ENCODE measurements around the gene SLC19A2. TPM values are rescaled to one million over a fixed set of nuclear protein-coding genes. Genes with fewer than 3 reads are reported as not detected.

Gene SLC19A2
- total RNA-seq, 4 donors from 2014 or later, result 2.8 to 20.2 (median 14.9) TPM

DNA sequence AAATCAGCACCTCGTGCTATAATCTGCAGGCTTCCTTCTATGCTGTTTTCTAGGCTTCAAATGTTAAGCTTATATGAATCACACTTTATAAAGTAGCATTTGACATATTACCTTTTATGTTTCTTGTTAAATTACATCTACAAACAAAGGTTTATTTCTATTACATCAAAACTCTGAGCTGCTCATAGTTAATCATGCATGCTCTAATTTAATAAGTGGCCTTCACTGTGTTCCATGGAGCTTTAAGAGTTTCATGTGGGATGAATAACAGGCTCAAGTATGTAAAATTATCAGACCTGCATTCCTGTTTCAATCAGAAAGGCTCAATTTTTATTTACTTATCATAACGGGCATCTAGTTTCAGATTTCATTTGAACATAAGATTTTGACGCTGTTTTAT, 13.0 kb downstream of the SLC19A2 start:
- Histone ChIP-seq H3K4me1 (no peaks in the 10 kb centered on the region), H3K9me3 (no peaks in the 10 kb centered on the region), H3K36me3 (peaks cover 0 to 10% (median 2%) of the 10 kb centered on the region in 4 donors), H3K4me3 (no peak overlapping the region), H3K27me3 (no peaks in the 10 kb centered on the region), H3K27ac (no peak overlapping the region)
- no peak for TF ChIP-seq EP300 (IDR thresholded peaks at IDR 0.05; ENCODE audit: low read depth)
- TF ChIP-seq, protein P1, sequence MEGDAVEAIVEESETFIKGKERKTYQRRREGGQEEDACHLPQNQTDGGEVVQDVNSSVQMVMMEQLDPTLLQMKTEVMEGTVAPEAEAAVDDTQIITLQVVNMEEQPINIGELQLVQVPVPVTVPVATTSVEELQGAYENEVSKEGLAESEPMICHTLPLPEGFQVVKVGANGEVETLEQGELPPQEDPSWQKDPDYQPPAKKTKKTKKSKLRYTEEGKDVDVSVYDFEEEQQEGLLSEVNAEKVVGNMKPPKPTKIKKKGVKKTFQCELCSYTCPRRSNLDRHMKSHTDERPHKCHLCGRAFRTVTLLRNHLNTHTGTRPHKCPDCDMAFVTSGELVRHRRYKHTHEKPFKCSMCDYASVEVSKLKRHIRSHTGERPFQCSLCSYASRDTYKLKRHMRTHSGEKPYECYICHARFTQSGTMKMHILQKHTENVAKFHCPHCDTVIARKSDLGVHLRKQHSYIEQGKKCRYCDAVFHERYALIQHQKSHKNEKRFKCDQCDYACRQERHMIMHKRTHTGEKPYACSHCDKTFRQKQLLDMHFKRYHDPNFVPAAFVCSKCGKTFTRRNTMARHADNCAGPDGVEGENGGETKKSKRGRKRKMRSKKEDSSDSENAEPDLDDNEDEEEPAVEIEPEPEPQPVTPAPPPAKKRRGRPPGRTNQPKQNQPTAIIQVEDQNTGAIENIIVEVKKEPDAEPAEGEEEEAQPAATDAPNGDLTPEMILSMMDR (IDR thresholded peaks at IDR 0.05), result no peak
- TF ChIP-seq POLR2AphosphoS5 (IDR thresholded peaks at IDR 0.05), result no peak
- TF ChIP-seq POLR2A (IDR thresholded peaks at IDR 0.05), result no peak
- no peak for DNase-seq
- in situ Hi-C loops (cut with MboI; ENCODE audit: low pct_ligation_motif_present in 1 of 4, low pct_unique_long_range_greater_than_20kb in 1 of 4, low sequenced_read_pairs in 3 of 4) (no loop called here), intact Hi-C loops (cut with DNase I; ENCODE audit: low total_unique reads) (no loop called here)
- 94 to 100% methylated on average over 3 of the region's 3 CpGs for WGBS, 2 donors (ENCODE audit: low coverage in 1 of 2)

DNA sequence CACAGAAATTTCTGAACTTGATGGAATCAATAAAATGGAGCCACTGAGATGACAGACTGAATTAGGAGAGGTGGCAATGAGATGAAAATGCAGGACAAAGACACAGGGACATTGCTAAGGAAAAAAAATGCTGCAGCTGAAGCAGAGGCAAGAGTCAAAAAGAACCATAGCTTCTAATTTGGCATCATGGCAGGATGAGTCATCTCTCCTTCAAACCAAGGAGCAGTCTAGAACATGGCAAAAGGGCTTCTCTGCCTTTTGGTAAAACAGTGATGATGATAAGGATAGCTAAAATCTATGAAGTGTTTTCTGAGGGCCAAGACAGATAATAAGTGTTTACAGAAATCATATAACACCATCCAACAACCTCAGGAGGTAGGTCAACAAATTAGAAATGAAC, 16.8 kb downstream of the SLC19A2 start:
- no peak for DNase-seq
- Histone ChIP-seq H3K4me1 (no peaks in the 10 kb centered on the region), H3K27ac (no peak overlapping the region), H3K9me3 (no peaks in the 10 kb centered on the region), H3K36me3 (peaks cover 0 to 10% (median 0%) of the 10 kb centered on the region in 4 donors), H3K4me3 (no peak overlapping the region), H3K27me3 (no peaks in the 10 kb centered on the region)
- TF ChIP-seq EP300 (IDR thresholded peaks at IDR 0.05; ENCODE audit: low read depth) (no peak), POLR2A (IDR thresholded peaks at IDR 0.05) (no peak), POLR2AphosphoS5 (IDR thresholded peaks at IDR 0.05) (no peak)
- TF ChIP-seq, protein P1 (IDR thresholded peaks at IDR 0.05), result no peak
- intact Hi-C loops (cut with DNase I; ENCODE audit: low total_unique reads) (no loop called here), in situ Hi-C loops (cut with MboI; ENCODE audit: low pct_ligation_motif_present in 1 of 4, low pct_unique_long_range_greater_than_20kb in 1 of 4, low sequenced_read_pairs in 3 of 4) (loop anchor here in 1 of 4 donors (10.0 kb wide), 1 partner anchor 76 kb away; no protein-coding TSS in a partner anchor)

DNA sequence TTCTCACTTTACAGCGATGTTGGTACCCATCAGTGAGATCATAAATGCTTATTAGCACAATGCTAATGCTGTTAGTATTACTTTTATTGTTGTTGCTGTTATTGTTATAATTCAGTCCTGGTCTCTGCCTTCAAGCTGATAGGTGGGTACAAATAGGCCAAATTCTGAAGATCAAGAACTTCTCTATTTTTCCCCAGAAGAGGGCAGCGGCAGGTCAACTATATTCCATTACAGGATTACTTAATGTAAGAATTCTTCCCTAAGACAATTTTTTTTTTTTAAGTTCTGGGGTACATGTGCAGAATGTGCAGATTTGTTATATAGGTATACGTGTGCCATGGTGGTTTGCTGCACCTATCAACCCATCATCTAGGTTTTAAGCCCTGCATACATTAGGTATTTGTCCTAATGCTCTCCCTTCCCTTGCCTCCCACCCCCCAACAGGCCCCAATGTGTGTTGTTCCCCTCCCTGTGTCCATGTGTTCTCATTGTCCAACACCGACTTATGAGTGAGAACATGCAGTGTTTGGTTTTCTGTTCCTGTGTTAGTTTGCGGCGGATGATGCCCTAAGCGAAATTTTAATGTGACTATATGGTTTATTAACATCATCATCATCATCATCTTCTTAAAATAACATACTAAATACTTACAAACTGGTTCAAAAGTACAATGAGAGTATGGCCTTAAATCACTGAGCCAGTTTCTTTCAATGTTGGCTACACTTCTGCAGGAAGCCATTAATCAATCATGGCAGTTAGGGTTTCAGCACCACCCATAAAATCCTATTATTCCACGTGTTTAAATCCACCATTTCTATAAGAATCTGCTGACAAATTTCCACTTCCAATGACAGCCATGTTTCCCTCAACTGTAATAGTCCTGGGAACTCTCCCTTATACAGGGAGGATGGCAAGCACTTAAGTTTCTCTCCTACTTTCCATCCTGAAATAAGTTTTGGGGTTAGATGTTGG, 19.2 kb downstream of the SLC19A2 start:
- Histone ChIP-seq H3K27ac (no peak overlapping the region), H3K36me3 (peaks cover 0 to 10% (median 0%) of the 10 kb centered on the region in 4 donors), H3K27me3 (no peaks in the 10 kb centered on the region), H3K4me3 (no peak overlapping the region), H3K4me1 (no peaks in the 10 kb centered on the region), H3K9me3 (no peaks in the 10 kb centered on the region)
- peak; percentile 26 for DNase-seq
- intact Hi-C loops (cut with DNase I; ENCODE audit: low total_unique reads) (no loop called here), in situ Hi-C loops (cut with MboI; ENCODE audit: low pct_ligation_motif_present in 1 of 4, low pct_unique_long_range_greater_than_20kb in 1 of 4, low sequenced_read_pairs in 3 of 4) (loop anchor here in 1 of 4 donors (10.0 kb wide), 1 partner anchor 78 kb away; no protein-coding TSS in a partner anchor)
- 68 to 83% methylated on average over 7 to 8 of the region's 8 CpGs for WGBS, 2 donors (ENCODE audit: low coverage in 1 of 2)
- TF ChIP-seq, protein P1 (IDR thresholded peaks at IDR 0.05), result peak; percentile 38 to 47 (median 41)
- no peak for TF ChIP-seq POLR2AphosphoS5 (IDR thresholded peaks at IDR 0.05)

DNA sequence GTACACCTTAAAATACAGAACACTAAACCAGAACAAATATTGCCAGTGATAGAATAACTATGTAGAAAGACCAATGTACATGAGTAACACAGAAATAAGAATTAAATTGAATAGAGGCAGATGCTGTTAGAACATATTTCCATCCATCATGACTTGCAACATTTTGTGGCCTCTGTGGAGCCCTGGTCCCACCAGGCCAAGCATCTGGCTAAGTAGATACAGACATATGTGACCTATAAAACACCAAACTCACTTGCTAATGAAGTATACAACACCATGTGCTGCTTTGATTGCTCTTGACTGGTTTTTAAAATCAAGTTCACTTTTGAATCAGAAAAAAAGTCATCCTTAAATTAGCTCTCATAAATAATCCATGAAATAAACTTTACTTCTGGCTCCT, 20.5 kb downstream of the SLC19A2 start:
- TF ChIP-seq, protein P1 (IDR thresholded peaks at IDR 0.05), result no peak
- TF ChIP-seq EP300 (IDR thresholded peaks at IDR 0.05; ENCODE audit: low read depth), result no peak
- no peak for TF ChIP-seq POLR2AphosphoS5 (IDR thresholded peaks at IDR 0.05)
- no peak for TF ChIP-seq POLR2A (IDR thresholded peaks at IDR 0.05)
- Histone ChIP-seq H3K27me3 (peaks cover 5% of the 10 kb centered on the region), H3K27ac (no peak overlapping the region), H3K4me1 (peaks cover 0 to 2% (median under 1%) of the 10 kb centered on the region in 4 donors), H3K9me3 (no peaks in the 10 kb centered on the region), H3K4me3 (no peak overlapping the region), H3K36me3 (peaks cover 0 to 10% (median 0%) of the 10 kb centered on the region in 4 donors)
- in situ Hi-C loops (cut with MboI; ENCODE audit: low pct_ligation_motif_present in 1 of 4, low pct_unique_long_range_greater_than_20kb in 1 of 4, low sequenced_read_pairs in 3 of 4), result loop anchor here in 1 of 4 donors (10.0 kb wide), 1 partner anchor 80 kb away; no protein-coding TSS in a partner anchor
- intact Hi-C loops (cut with DNase I; ENCODE audit: low total_unique reads), result no loop called here
- DNase-seq, result no peak
